ENCODE data around the gene PTPRN2.

PTPRN2 gene

GRCh38 chr7:157717211-157718174 lies 870.1 kb downstream of the PTPRN2 start:
- no peak overlapping the region for H3K18ac ChIP-seq (ENCODE audit: low read length)
- no peak overlapping the region for H2AK5ac ChIP-seq (ENCODE audit: low read length)
- DNase-seq, result no peak
- no peak overlapping the region for H3K23ac ChIP-seq (ENCODE audit: low read length)
- no peak overlapping the region for H4K5ac ChIP-seq (ENCODE audit: low read length)
- no peaks in the 10 kb centered on the region for H3K4me1 ChIP-seq (ENCODE audit: control insufficient read depth, low read depth, low read length)
- H3K4me3 ChIP-seq (ENCODE audit: low read length), result no peak overlapping the region
- no peak overlapping the region for H2BK15ac ChIP-seq (replicated peaks; ENCODE audit: low read depth)
- H2BK120ac ChIP-seq (ENCODE audit: low read depth, low read length), result no peak overlapping the region
- no peaks in the 10 kb centered on the region for H3K79me1 ChIP-seq (ENCODE audit: low read length)
- H3K79me2 ChIP-seq (ENCODE audit: control insufficient read depth, insufficient read depth, low read length), result no peaks in the 10 kb centered on the region
- no peak overlapping the region for H3K9ac ChIP-seq (ENCODE audit: low read length)
- H3K4me2 ChIP-seq (ENCODE audit: low read length), result no peak overlapping the region
- no peaks in the 10 kb centered on the region for H3K27me3 ChIP-seq (ENCODE audit: insufficient read depth, low read length, poor library complexity)
- no peak overlapping the region for H3K4ac ChIP-seq (ENCODE audit: low read depth, low read length)
- no peak overlapping the region for H2BK5ac ChIP-seq (ENCODE audit: low read length)
- WGBS (ENCODE audit: extremely low coverage, insufficient coverage, low lambda C conversion rate), result no CpG with 5 or more reads among the region's 31 CpGs
- no peak overlapping the region for H4K8ac ChIP-seq (ENCODE audit: low read depth, low read length)
- no peaks in the 10 kb centered on the region for H3K36me3 ChIP-seq (ENCODE audit: control insufficient read depth, insufficient read depth, low read length)
- no peak overlapping the region for H3K56ac ChIP-seq (ENCODE audit: low read length)
- no peak overlapping the region for H3K27ac ChIP-seq (ENCODE audit: low read depth, low read length)

- no peak overlapping the region for H3K27ac ChIP-seq (ENCODE audit: low read depth, low read length)
- H3K4me2 ChIP-seq (ENCODE audit: low read length), result no peak overlapping the region
- no peak overlapping the region for H4K5ac ChIP-seq (ENCODE audit: low read length)
- no peak overlapping the region for H3K4ac ChIP-seq (ENCODE audit: low read depth, low read length)
- H3K79me2 ChIP-seq (ENCODE audit: control insufficient read depth, insufficient read depth, low read length), result no peaks in the 10 kb centered on the region
- no peak overlapping the region for H3K23ac ChIP-seq (ENCODE audit: low read length)
- WGBS (ENCODE audit: extremely low coverage, insufficient coverage, low lambda C conversion rate), result no CpG with 5 or more reads among the region's 8 CpGs
- H3K4me1 ChIP-seq (ENCODE audit: control insufficient read depth, low read depth, low read length), result no peaks in the 10 kb centered on the region
- H3K36me3 ChIP-seq (ENCODE audit: control insufficient read depth, insufficient read depth, low read length), result no peaks in the 10 kb centered on the region
- no peak overlapping the region for H3K56ac ChIP-seq (ENCODE audit: low read length)
- H2BK5ac ChIP-seq (ENCODE audit: low read length), result no peak overlapping the region
- H2BK120ac ChIP-seq (ENCODE audit: low read depth, low read length), result no peak overlapping the region
- H3K79me1 ChIP-seq (ENCODE audit: low read length), result no peaks in the 10 kb centered on the region
- H3K27me3 ChIP-seq (ENCODE audit: insufficient read depth, low read length, poor library complexity), result no peaks in the 10 kb centered on the region
- no peak overlapping the region for H3K4me3 ChIP-seq (ENCODE audit: low read length)
- no peak for DNase-seq
- H2AK5ac ChIP-seq (ENCODE audit: low read length), result no peak overlapping the region
- H3K18ac ChIP-seq (ENCODE audit: low read length), result no peak overlapping the region
- H3K9ac ChIP-seq (ENCODE audit: low read length), result no peak overlapping the region
- H4K8ac ChIP-seq (ENCODE audit: low read depth, low read length), result no peak overlapping the region
- no peak overlapping the region for H2BK15ac ChIP-seq (replicated peaks; ENCODE audit: low read depth)
These were observed 871.7 kb downstream of the PTPRN2 start for GRCh38 chr7:157715938-157716280.

GRCh38 chr7:157715071-157715937 lies 872.3 kb downstream of the PTPRN2 start:
- Histone ChIP-seq H3K4me1 (ENCODE audit: control insufficient read depth, low read depth, low read length) (no peaks in the 10 kb centered on the region), H4K8ac (ENCODE audit: low read depth, low read length) (no peak overlapping the region), H3K23ac (ENCODE audit: low read length) (no peak overlapping the region), H3K4ac (ENCODE audit: low read depth, low read length) (no peak overlapping the region), H2AK5ac (ENCODE audit: low read length) (no peak overlapping the region), H3K18ac (ENCODE audit: low read length) (no peak overlapping the region), H3K27ac (ENCODE audit: low read depth, low read length) (no peak overlapping the region), H3K56ac (ENCODE audit: low read length) (no peak overlapping the region), H3K79me2 (ENCODE audit: control insufficient read depth, insufficient read depth, low read length) (no peaks in the 10 kb centered on the region), H3K4me3 (ENCODE audit: low read length) (no peak overlapping the region), H3K9ac (ENCODE audit: low read length) (no peak overlapping the region), H2BK15ac (replicated peaks; ENCODE audit: low read depth) (no peak overlapping the region), H3K36me3 (ENCODE audit: control insufficient read depth, insufficient read depth, low read length) (no peaks in the 10 kb centered on the region), H3K79me1 (ENCODE audit: low read length) (no peaks in the 10 kb centered on the region), H3K27me3 (ENCODE audit: insufficient read depth, low read length, poor library complexity) (no peaks in the 10 kb centered on the region), H2BK5ac (ENCODE audit: low read length) (no peak overlapping the region), H3K4me2 (ENCODE audit: low read length) (no peak overlapping the region), H2BK120ac (ENCODE audit: low read depth, low read length) (no peak overlapping the region), H4K5ac (ENCODE audit: low read length) (no peak overlapping the region)
- no peak for DNase-seq
- no CpG with 5 or more reads among the region's 25 CpGs for WGBS (ENCODE audit: extremely low coverage, insufficient coverage, low lambda C conversion rate)

- H4K5ac ChIP-seq (ENCODE audit: low read length), result no peak overlapping the region
- H3K9ac ChIP-seq (ENCODE audit: low read length), result no peak overlapping the region
- H3K56ac ChIP-seq (ENCODE audit: low read length), result no peak overlapping the region
- no peaks in the 10 kb centered on the region for H3K4me1 ChIP-seq (ENCODE audit: control insufficient read depth, low read depth, low read length)
- H3K79me1 ChIP-seq (ENCODE audit: low read length), result no peaks in the 10 kb centered on the region
- H3K23ac ChIP-seq (ENCODE audit: low read length), result no peak overlapping the region
- WGBS (ENCODE audit: extremely low coverage, insufficient coverage, low lambda C conversion rate), result no CpG with 5 or more reads among the region's 29 CpGs
- no peak overlapping the region for H3K18ac ChIP-seq (ENCODE audit: low read length)
- H2BK120ac ChIP-seq (ENCODE audit: low read depth, low read length), result no peak overlapping the region
- no peak overlapping the region for H3K4me2 ChIP-seq (ENCODE audit: low read length)
- no peak overlapping the region for H2AK5ac ChIP-seq (ENCODE audit: low read length)
- H3K36me3 ChIP-seq (ENCODE audit: control insufficient read depth, insufficient read depth, low read length), result no peaks in the 10 kb centered on the region
- H3K4ac ChIP-seq (ENCODE audit: low read depth, low read length), result no peak overlapping the region
- no peak overlapping the region for H3K27ac ChIP-seq (ENCODE audit: low read depth, low read length)
- H3K79me2 ChIP-seq (ENCODE audit: control insufficient read depth, insufficient read depth, low read length), result no peaks in the 10 kb centered on the region
- no peaks in the 10 kb centered on the region for H3K27me3 ChIP-seq (ENCODE audit: insufficient read depth, low read length, poor library complexity)
- no peak overlapping the region for H3K4me3 ChIP-seq (ENCODE audit: low read length)
- H4K8ac ChIP-seq (ENCODE audit: low read depth, low read length), result no peak overlapping the region
- no peak overlapping the region for H2BK15ac ChIP-seq (replicated peaks; ENCODE audit: low read depth)
- DNase-seq, result no peak
- H2BK5ac ChIP-seq (ENCODE audit: low read length), result no peak overlapping the region
These were observed 873.2 kb downstream of the PTPRN2 start for GRCh38 chr7:157714166-157715070.

GRCh38 chr7:157713591-157713990 lies 874.0 kb downstream of the PTPRN2 start:
- Histone ChIP-seq H4K8ac (ENCODE audit: low read depth, low read length) (no peak overlapping the region), H3K56ac (ENCODE audit: low read length) (no peak overlapping the region), H2BK15ac (replicated peaks; ENCODE audit: low read depth) (no peak overlapping the region), H3K79me2 (ENCODE audit: control insufficient read depth, insufficient read depth, low read length) (no peaks in the 10 kb centered on the region), H3K4me1 (ENCODE audit: control insufficient read depth, low read depth, low read length) (no peaks in the 10 kb centered on the region), H2BK5ac (ENCODE audit: low read length) (no peak overlapping the region), H2AK5ac (ENCODE audit: low read length) (no peak overlapping the region), H3K79me1 (ENCODE audit: low read length) (no peaks in the 10 kb centered on the region), H3K4me3 (ENCODE audit: low read length) (no peak overlapping the region), H4K5ac (ENCODE audit: low read length) (no peak overlapping the region), H3K27ac (ENCODE audit: low read depth, low read length) (no peak overlapping the region), H2BK120ac (ENCODE audit: low read depth, low read length) (no peak overlapping the region), H3K23ac (ENCODE audit: low read length) (no peak overlapping the region), H3K27me3 (ENCODE audit: insufficient read depth, low read length, poor library complexity) (no peaks in the 10 kb centered on the region), H3K4ac (ENCODE audit: low read depth, low read length) (no peak overlapping the region), H3K36me3 (ENCODE audit: control insufficient read depth, insufficient read depth, low read length) (no peaks in the 10 kb centered on the region), H3K4me2 (ENCODE audit: low read length) (no peak overlapping the region), H3K18ac (ENCODE audit: low read length) (no peak overlapping the region), H3K9ac (ENCODE audit: low read length) (no peak overlapping the region)
- no peak for DNase-seq
- no CpG with 5 or more reads among the region's 16 CpGs for WGBS (ENCODE audit: extremely low coverage, insufficient coverage, low lambda C conversion rate)
